Measurements from ENCODE around the gene TBC1D4.

The TBC1D4 gene

GRCh38 chr13:75482070-75482819 is at the start of gene TBC1D4:
Gene TBC1D4, minus strand, starts transcription at chr13:75482169. Its CDS starts 402 bp downstream, at chr13:75481767.
- peak; percentile 82 for TF ChIP-seq CTCF (IDR thresholded peaks at IDR 0.05; ENCODE audit: extremely low read depth, insufficient read depth, missing control alignments)
- in situ Hi-C loops (cut with MboI; ENCODE audit: low pct_unique_long_range_greater_than_20kb, low sequenced_read_pairs, unreplicated experiment): no loop called here
- peak; percentile 80 for DNase-seq (ENCODE audit: low spot score)

GRCh38 chr13:75530549-75530961 is 48.6 kb upstream of the TBC1D4 start:
- no peak for TF ChIP-seq CTCF (IDR thresholded peaks at IDR 0.05; ENCODE audit: extremely low read depth, insufficient read depth, missing control alignments)
- no peak for DNase-seq (ENCODE audit: low spot score)
- in situ Hi-C loops (cut with MboI; ENCODE audit: low pct_unique_long_range_greater_than_20kb, low sequenced_read_pairs, unreplicated experiment): no loop called here

- no peak for DNase-seq (ENCODE audit: low spot score)
- in situ Hi-C loops (cut with MboI; ENCODE audit: low pct_unique_long_range_greater_than_20kb, low sequenced_read_pairs, unreplicated experiment): no loop called here
Measured at GRCh38 chr13:75521956-75522355, 40.0 kb upstream of the TBC1D4 start.

GRCh38 chr13:75518439-75519088 is 36.6 kb upstream of the TBC1D4 start:
- TF ChIP-seq CTCF (IDR thresholded peaks at IDR 0.05; ENCODE audit: extremely low read depth, insufficient read depth, missing control alignments): no peak
- in situ Hi-C loops (cut with MboI; ENCODE audit: low pct_unique_long_range_greater_than_20kb, low sequenced_read_pairs, unreplicated experiment): no loop called here
- DNase-seq (ENCODE audit: low spot score): no peak

More at GRCh38 chr13:75521956-75522355, 40.0 kb upstream of the TBC1D4 start:
- TF ChIP-seq CTCF (IDR thresholded peaks at IDR 0.05; ENCODE audit: extremely low read depth, insufficient read depth, missing control alignments): no peak

- DNase-seq (ENCODE audit: low spot score): no peak
- TF ChIP-seq CTCF (IDR thresholded peaks at IDR 0.05; ENCODE audit: extremely low read depth, insufficient read depth, missing control alignments): no peak
- in situ Hi-C loops (cut with MboI; ENCODE audit: low pct_unique_long_range_greater_than_20kb, low sequenced_read_pairs, unreplicated experiment): no loop called here
Measured at GRCh38 chr13:75514080-75514995, 32.4 kb upstream of the TBC1D4 start.

GRCh38 chr13:75513271-75513670 is 31.3 kb upstream of the TBC1D4 start:
- in situ Hi-C loops (cut with MboI; ENCODE audit: low pct_unique_long_range_greater_than_20kb, low sequenced_read_pairs, unreplicated experiment): no loop called here
- no peak for TF ChIP-seq CTCF (IDR thresholded peaks at IDR 0.05; ENCODE audit: extremely low read depth, insufficient read depth, missing control alignments)
- DNase-seq (ENCODE audit: low spot score): no peak

Measured in GM13977 (cell line).